SK-N-SH treated with all-trans-retinoic acid at 6 μM for 48 hours (cell line): ENCODE results near the gene ESRP2.

Experiments
- ARNTL ChIP-seq: fragments of 450-650 bp; formaldehyde crosslinking; IDR thresholded peaks from 2 replicates; pipeline ENCODE4 v1.5.0; 2020; ENCODE audit warnings: low read depth, mild to moderate bottlenecking, moderate library complexity, borderline replicate concordance
- BACH2 ChIP-seq: fragments of 250-450 bp; sonication (Bioruptor Pico); IDR thresholded peaks from 2 replicates; pipeline ENCODE4 v1.9.0; 2021; ENCODE audit warnings: mild to moderate bottlenecking, borderline replicate concordance
- CREB5 ChIP-seq: fragments of 250-450 bp; sonication (Bioruptor Pico); IDR thresholded peaks from 2 replicates; pipeline ENCODE4 v1.5.1; 2020; ENCODE audit warnings: low read depth, mild to moderate bottlenecking, moderate library complexity
- ISL1 ChIP-seq: fragments of 250-450 bp; sonication (Bioruptor Pico); IDR thresholded peaks from 2 replicates; pipeline ENCODE4 v2.1.2; 2022; ENCODE audit warnings: mild to moderate bottlenecking, moderate library complexity
- PATZ1 ChIP-seq: fragments of 250-450 bp; sonication (Bioruptor Pico); IDR thresholded peaks from 2 replicates; pipeline ENCODE4 v1.8.0; 2020; ENCODE audit warnings: mild to moderate bottlenecking, moderate library complexity, borderline replicate concordance
- POU6F1 ChIP-seq: fragments of 250-450 bp; sonication (Bioruptor Pico); IDR thresholded peaks from 2 replicates; pipeline ENCODE4 v1.8.0; 2021; ENCODE audit warnings: low read depth, mild to moderate bottlenecking, moderate library complexity, borderline replicate concordance
- PPARA ChIP-seq: fragments of 250-450 bp; sonication (Bioruptor Pico); IDR thresholded peaks from 2 replicates; pipeline ENCODE4 v1.5.0; 2020; ENCODE audit warnings: mild to moderate bottlenecking, borderline replicate concordance
- RARB ChIP-seq: fragments of 250-450 bp; sonication (Bioruptor Pico); IDR thresholded peaks from 2 replicates; pipeline ENCODE4 v1.8.0; 2021; ENCODE audit warnings: mild to moderate bottlenecking, moderate library complexity
- SNAI2 ChIP-seq: fragments of 250-450 bp; sonication (Bioruptor Pico); IDR thresholded peaks from 2 replicates; pipeline ENCODE4 v1.5.0; 2020; ENCODE audit warnings: mild to moderate bottlenecking, moderate library complexity
- ZC3H10 ChIP-seq: fragments of 250-450 bp; sonication (Bioruptor Pico); IDR thresholded peaks from 2 replicates; pipeline ENCODE4 v1.5.1; 2021; ENCODE audit warnings: mild to moderate bottlenecking, moderate library complexity
- ZFP3 ChIP-seq: fragments of 250-450 bp; sonication (Bioruptor Pico); IDR thresholded peaks from 2 replicates; pipeline ENCODE4 v1.5.0; 2020; ENCODE audit warnings: mild to moderate bottlenecking, moderate library complexity
- ZFP30 ChIP-seq: fragments of 450-650 bp; formaldehyde crosslinking; IDR thresholded peaks from 2 replicates; pipeline ENCODE4 v1.5.0; 2022; ENCODE audit warnings: mild to moderate bottlenecking, moderate library complexity
- ZNF70 ChIP-seq: fragments of 450-650 bp; formaldehyde crosslinking; IDR thresholded peaks from 2 replicates; pipeline ENCODE4 v1.5.0; 2020; ENCODE audit warnings: mild to moderate bottlenecking, moderate library complexity
- TF ChIP-seq, protein P1 (sequence below): fragments of 250-450 bp; sonication (Bioruptor Pico); IDR thresholded peaks from 2 replicates; pipeline ENCODE4 v1.5.1; 2021; ENCODE audit warnings: mild to moderate bottlenecking, moderate library complexity

GRCh38 chr16:68284847-68285246, 48.9 kb upstream of the ESRP2 start:
- TF ChIP-seq ZFP30 (CRISPR knock-in tag) (no peak), ZFP3 (CRISPR knock-in tag) (no peak), BACH2 (no peak), PPARA (CRISPR knock-in tag) (no peak), CREB5 (CRISPR knock-in tag) (no peak), ISL1 (CRISPR knock-in tag) (no peak), PATZ1 (CRISPR knock-in tag) (no peak), ZC3H10 (no peak), SNAI2 (no peak), POU6F1 (no peak), ARNTL (CRISPR knock-in tag) (no peak), RARB (CRISPR knock-in tag) (no peak), ZNF70 (CRISPR knock-in tag) (no peak)
- TF ChIP-seq, protein P1, sequence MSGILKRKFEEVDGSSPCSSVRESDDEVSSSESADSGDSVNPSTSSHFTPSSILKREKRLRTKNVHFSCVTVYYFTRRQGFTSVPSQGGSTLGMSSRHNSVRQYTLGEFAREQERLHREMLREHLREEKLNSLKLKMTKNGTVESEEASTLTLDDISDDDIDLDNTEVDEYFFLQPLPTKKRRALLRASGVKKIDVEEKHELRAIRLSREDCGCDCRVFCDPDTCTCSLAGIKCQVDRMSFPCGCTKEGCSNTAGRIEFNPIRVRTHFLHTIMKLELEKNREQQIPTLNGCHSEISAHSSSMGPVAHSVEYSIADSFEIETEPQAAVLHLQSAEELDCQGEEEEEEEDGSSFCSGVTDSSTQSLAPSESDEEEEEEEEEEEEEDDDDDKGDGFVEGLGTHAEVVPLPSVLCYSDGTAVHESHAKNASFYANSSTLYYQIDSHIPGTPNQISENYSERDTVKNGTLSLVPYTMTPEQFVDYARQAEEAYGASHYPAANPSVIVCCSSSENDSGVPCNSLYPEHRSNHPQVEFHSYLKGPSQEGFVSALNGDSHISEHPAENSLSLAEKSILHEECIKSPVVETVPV (CRISPR knock-in tag), result no peak
